HG03378 (cell line): ENCODE results near the gene CALHM6.

Experiments
- ATAC-seq: cut with Tn5 transposase; IDR thresholded peaks from one replicate; pipeline ENCODE4 v1.9.1; 2021; ENCODE audit warnings: mild to moderate bottlenecking, moderate library complexity; ENCODE audit not compliant: unreplicated experiment

CALHM6 gene

DNA sequence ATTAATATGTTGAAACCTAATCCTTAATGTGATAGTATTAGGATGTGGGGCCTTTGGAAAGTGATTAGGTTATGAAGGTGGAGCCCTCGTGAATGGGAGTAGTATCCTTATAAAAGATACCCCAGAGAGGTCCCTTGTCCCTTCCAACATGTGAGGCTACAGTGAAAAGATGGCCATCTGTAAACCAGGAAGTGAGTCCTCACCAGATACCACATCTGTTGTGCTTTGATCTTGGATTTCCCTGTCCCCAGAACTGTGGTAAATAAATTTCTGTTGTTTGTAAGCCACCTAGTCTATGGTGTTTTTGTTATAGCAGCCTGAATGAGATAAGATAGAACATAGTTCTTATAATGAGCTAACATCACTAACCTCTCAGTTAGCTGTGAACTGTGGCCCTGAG is 16.6 kb upstream of the CALHM6 start:
- ATAC-seq, result no peak

- no peak for ATAC-seq
Measured at GRCh38 chr6:116445102-116445501, 16.1 kb upstream of the CALHM6 start.

GRCh38 chr6:116446399-116446798 is 14.8 kb upstream of the CALHM6 start:
- ATAC-seq, result no peak

GRCh38 chr6:116447052-116447451 is 14.1 kb upstream of the CALHM6 start:
- no peak for ATAC-seq

- ATAC-seq, result no peak
Measured at GRCh38 chr6:116447496-116448011, 13.6 kb upstream of the CALHM6 start.

- ATAC-seq, result no peak
Measured at GRCh38 chr6:116449565-116449964, 11.6 kb upstream of the CALHM6 start.

DNA sequence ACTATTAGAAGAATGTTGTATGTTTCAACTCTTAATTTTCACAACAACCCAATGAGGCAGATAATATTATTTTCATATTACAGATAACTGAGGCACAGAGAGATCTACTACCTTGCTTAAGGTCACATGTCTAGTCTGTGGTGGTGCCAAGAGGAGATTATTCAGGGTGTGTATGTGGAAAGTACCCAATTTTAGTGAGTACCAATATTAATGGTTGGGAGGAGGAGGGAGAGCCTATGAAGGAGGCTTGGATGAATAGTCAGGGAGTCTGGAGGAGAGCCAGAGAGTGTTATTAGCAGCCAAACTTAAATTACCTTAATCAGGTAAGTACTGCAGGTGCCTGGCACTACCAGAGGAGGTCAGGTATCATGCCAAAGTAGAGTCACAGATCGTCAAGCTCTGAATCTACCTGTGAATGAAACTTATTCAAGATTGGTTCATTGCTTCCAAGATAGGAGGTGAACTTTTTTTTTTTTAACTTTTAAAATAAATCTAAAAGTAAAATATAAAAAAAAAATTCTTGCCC is 10.9 kb upstream of the CALHM6 start:
- no peak for ATAC-seq

- peak; percentile 89 for ATAC-seq
Measured at GRCh38 chr6:116450769-116451740, 10.1 kb upstream of the CALHM6 start.

- ATAC-seq, result no peak
Measured at GRCh38 chr6:116451916-116452315, 9.3 kb upstream of the CALHM6 start.

- ATAC-seq, result no peak
Measured at GRCh38 chr6:116452531-116452930, 8.6 kb upstream of the CALHM6 start.

DNA sequence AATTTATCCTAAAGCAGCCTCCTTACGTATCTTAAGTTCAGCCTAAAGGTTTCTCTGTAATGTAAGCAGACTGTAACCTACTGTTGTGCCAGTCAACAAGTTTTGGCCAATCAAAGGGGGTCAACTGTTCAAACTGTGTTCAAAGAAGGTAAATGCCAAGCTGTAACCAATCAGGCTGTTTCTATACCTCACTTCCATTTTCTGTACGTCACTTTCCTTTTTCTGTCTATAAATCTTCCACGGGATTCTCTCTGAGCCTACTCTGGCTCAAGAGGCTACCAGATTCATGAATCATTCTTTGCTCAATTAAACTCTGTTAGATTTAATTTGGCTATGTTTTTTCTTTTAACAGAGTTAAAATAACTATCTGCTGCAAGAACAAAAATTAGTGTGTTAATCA is 5.1 kb upstream of the CALHM6 start:
- ATAC-seq, result no peak

DNA sequence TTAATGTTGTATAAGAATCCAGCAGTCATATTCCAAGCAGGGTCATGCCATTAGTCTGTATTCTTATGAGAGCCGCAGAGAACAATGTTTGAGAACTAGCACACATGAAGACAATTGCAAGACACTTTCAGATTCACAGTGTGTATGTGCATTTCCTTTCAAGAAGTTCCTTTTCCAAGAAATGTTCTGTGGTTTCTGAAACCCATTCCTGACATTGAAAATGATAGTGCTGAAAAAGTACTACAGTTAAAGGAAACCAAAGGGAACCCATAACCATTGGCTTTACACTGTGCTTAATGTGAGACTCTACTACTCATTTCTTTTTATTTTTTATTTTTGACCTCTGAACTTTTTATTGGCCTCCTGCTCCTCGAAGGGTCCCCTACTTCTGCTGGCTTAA is 4.2 kb upstream of the CALHM6 start:
- no peak for ATAC-seq

- no peak for ATAC-seq
Measured at GRCh38 chr6:116458264-116458663, 2.9 kb upstream of the CALHM6 start.

DNA sequence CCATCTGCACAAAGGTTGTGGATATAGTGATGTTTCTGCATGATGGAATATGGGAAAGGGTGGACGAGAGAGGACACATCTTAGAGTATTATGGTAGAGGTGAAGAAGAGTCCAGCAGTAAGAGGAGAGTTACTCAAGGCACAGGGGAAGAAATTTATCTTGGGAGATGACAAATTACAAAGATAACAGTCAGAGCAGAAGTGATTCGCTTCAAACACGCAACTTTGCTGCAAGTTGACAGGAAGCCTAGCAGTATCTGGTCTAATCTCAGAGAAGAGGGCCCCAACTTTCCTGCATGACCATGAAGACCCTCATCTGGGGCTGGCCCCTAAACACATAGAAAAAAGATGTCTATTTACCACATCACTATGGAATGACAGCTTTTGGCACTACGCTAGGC is 1.2 kb upstream of the CALHM6 start:
- no peak for ATAC-seq

DNA sequence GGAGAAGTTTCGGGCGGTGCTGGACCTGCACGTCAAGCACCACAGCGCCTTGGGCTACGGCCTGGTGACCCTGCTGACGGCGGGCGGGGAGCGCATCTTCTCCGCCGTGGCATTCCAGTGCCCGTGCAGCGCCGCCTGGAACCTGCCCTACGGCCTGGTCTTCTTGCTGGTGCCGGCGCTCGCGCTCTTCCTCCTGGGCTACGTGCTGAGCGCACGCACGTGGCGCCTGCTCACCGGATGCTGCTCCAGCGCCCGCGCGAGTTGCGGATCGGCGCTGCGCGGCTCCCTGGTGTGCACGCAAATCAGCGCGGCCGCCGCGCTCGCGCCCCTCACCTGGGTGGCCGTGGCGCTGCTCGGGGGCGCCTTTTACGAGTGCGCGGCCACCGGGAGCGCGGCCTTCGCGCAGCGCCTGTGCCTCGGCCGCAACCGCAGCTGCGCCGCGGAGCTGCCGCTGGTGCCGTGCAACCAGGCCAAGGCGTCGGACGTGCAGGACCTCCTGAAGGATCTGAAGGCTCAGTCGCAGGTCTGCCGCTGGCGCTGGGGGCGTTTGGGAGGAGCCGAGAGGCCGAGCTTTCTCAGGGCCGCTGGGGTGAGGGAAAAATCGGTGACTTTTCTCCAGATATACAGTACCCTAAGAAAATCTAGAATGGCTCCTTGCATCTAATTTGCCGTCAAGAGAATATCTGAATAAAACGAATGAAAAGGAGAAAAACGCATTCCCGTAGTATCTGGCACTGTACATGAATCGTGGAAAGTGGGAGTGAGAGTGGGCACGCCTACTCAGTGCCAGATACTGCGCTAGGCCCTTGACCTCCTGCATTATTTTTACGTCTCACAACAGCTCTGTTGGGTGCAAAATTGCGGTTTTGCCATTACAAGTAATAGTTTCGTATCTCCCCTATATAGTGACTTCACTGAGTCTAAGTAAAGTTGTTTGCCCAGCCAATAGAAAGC is 1.0 kb downstream of the CALHM6 start:
- ATAC-seq, result peak; percentile 65

- no peak for ATAC-seq
Measured at GRCh38 chr6:116463301-116463700, 2.1 kb downstream of the CALHM6 start.

DNA sequence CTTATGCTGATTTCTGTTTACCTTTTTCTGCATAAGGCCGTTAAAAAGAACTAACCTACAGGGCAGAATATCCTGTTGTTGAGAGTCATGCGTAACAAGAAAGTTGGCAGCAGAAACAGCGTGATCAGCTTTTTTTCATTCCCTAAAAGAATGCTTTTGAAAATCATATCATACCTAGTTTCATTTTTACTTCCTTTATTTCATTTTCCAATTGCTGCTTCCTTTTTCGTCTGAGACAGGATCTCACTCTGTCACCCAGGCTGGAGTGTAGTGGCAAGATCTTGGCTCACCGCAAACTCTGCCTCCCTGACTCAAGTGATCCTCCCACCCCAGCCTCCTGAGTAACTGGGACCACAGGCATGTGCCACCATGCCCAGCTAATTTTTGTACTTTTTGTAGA is 4.1 kb downstream of the CALHM6 start:
- ATAC-seq, result no peak

DNA sequence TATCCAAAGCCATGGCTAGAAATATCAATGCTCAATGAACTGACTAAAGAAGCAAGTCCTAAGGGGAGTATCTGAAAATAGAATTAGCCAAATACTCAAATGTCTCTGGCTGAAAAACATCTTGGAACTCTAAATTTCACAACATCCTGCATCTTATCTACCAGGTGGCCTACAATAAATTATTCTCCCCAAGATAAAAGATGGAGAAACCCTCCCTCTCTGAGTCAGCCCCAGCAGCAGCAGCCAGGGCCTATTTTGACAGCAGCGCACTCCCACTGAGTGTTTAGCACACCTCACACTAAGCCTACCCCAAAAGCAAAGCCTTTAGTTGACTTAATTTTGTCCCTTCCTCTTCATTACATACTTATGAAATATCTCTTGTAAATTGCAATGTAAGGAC is 5.9 kb downstream of the CALHM6 start:
- ATAC-seq, result no peak

GRCh38 chr6:116467514-116467913 is 6.3 kb downstream of the CALHM6 start:
- ATAC-seq, result no peak

- no peak for ATAC-seq
Measured at GRCh38 chr6:116468293-116468692, 7.1 kb downstream of the CALHM6 start.

DNA sequence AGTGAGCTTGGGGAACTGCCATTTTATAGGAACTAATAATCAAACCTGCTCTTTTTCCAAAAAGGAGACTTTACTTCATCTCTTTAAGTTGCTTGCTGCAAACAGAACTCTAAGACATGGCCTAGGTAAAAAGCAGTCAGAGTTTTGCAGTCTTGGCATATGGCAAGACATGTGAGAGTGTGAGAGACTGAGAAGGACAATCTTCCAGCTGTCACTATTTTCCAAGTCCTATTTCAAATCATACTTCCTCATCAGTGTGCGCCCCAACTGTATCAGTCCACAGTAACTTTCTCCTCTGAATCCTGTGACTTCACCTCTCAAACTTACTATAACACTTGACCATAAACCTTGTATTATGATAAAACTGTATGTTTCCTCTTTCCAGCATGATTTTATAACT is 10.4 kb downstream of the CALHM6 start:
- ATAC-seq, result no peak
